Testis (tissue), 2 donors: ENCODE results near the gene FYB1.

Experiments
- CTCF ChIP-seq, 3 experiments: fragments of 450-650 bp in 2 of 3; fragments of 200-600 bp in 1 of 3; sonication (generic) in 1 of 3; IDR thresholded peaks; one replicate each; pipeline ENCODE4 v1.5.1; 2016 to 2019; ENCODE audit warnings: antibody characterized with exemption in 3 of 3, mild to moderate bottlenecking in 2 of 3, moderate library complexity in 1 of 3
- POLR2A ChIP-seq: fragments of 450-650 bp; IDR thresholded peaks from one replicate; pipeline ENCODE4 v1.6.1; 2017; ENCODE audit warnings: antibody characterized with exemption, mild to moderate bottlenecking, moderate library complexity

- TF ChIP-seq CTCF (IDR thresholded peaks at IDR 0.05) = no peak
- no peak for TF ChIP-seq POLR2A
Measured at GRCh38 chr5:39209924-39210323, 9.4 kb downstream of the FYB1 start.
